HL-60 (cell line): ENCODE measurements around the gene DGKI.

ENCODE experiments used
- GABPA ChIP-seq: IDR thresholded peaks from 2 replicates; pipeline ENCODE4 v1.6.1; 2012; ENCODE audit warnings: low read depth
- POLR2AphosphoS5 ChIP-seq: IDR thresholded peaks from 2 replicates; pipeline ENCODE4 v1.6.1; 2012; ENCODE audit warnings: low read depth
- TF ChIP-seq, protein P1 (sequence below): IDR thresholded peaks from one replicate; pipeline ENCODE4 v1.5.1; 2011; ENCODE audit warnings: low read length, control low read depth, inconsistent platforms; ENCODE audit not compliant: insufficient read depth

DNA sequence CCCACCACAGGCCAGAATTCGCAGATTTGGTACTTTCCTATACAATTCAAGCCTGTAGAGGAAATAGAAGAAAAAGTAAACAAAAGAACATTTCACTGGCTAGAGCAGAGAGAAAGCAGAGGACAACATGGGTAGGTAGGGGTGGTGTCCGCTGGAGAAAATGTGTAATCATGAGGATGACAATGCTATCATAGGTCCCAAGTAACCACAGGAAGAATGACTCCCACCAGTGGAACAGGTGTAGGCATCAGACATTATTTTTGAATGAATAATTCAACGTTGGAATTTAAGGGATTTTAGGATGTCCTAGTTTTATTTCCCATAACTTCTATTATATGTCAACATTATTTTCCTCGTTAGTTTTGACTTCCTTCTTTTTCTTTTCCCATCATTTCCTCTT lies 248.9 kb downstream of the DGKI start:
- TF ChIP-seq, protein P1, sequence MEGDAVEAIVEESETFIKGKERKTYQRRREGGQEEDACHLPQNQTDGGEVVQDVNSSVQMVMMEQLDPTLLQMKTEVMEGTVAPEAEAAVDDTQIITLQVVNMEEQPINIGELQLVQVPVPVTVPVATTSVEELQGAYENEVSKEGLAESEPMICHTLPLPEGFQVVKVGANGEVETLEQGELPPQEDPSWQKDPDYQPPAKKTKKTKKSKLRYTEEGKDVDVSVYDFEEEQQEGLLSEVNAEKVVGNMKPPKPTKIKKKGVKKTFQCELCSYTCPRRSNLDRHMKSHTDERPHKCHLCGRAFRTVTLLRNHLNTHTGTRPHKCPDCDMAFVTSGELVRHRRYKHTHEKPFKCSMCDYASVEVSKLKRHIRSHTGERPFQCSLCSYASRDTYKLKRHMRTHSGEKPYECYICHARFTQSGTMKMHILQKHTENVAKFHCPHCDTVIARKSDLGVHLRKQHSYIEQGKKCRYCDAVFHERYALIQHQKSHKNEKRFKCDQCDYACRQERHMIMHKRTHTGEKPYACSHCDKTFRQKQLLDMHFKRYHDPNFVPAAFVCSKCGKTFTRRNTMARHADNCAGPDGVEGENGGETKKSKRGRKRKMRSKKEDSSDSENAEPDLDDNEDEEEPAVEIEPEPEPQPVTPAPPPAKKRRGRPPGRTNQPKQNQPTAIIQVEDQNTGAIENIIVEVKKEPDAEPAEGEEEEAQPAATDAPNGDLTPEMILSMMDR, result no peak
- no peak for TF ChIP-seq POLR2AphosphoS5
- no peak for TF ChIP-seq GABPA
